GM13977 (cell line): ENCODE results near the gene FRAS1.

Source experiments
- DNase-seq: peaks from one replicate; pipeline ENCODE4 v3.0.0; 2012; ENCODE audit warnings: low spot score
- CTCF ChIP-seq: IDR thresholded peaks from 2 replicates; pipeline ENCODE4 v1.5.1; 2012; ENCODE audit warnings: mild to moderate bottlenecking, control low read depth; ENCODE audit not compliant: insufficient read depth; ENCODE audit errors: extremely low read depth, missing control alignments
- in situ Hi-C: fragments of 300-500 bp; cut with MboI; formaldehyde crosslinking; loops from one replicate; pipeline ENCODE4 v1.12.0; 2022; ENCODE audit warnings: low sequenced_read_pairs, low pct_unique_long_range_greater_than_20kb, mixed read lengths, inconsistent platforms; ENCODE audit not compliant: unreplicated experiment

FRAS1 gene

GRCh38 chr4:78220283-78220682 is 163.2 kb downstream of the FRAS1 start:
- no peak for DNase-seq
- no peak for TF ChIP-seq CTCF
- in situ Hi-C loops: no loop called here

GRCh38 chr4:78222575-78223186 is 165.6 kb downstream of the FRAS1 start:
- no peak for DNase-seq
- in situ Hi-C loops: no loop called here
- no peak for TF ChIP-seq CTCF

- in situ Hi-C loops: no loop called here
- no peak for DNase-seq
- no peak for TF ChIP-seq CTCF
These were observed 168.1 kb downstream of the FRAS1 start for GRCh38 chr4:78225236-78225635.

- in situ Hi-C loops: no loop called here
These were observed 169.2 kb downstream of the FRAS1 start for GRCh38 chr4:78226279-78226678.

GRCh38 chr4:78227411-78228057 is 170.4 kb downstream of the FRAS1 start:
- in situ Hi-C loops: no loop called here
- no peak for TF ChIP-seq CTCF
- no peak for DNase-seq

More at GRCh38 chr4:78226279-78226678, 169.2 kb downstream of the FRAS1 start:
- no peak for DNase-seq
- no peak for TF ChIP-seq CTCF

GRCh38 chr4:78235800-78236199 is 178.7 kb downstream of the FRAS1 start:
- DNase-seq: no peak
- in situ Hi-C loops: no loop called here
- TF ChIP-seq CTCF: no peak
